ENCODE data around the gene CDK14. TPM values are rescaled to one million over a fixed set of nuclear protein-coding genes. Genes with fewer than 3 reads are reported as not detected.

CDK14 gene
- total RNA-seq, 4 donors from 2014 or later, result 29.3 to 37.8 (median 33.0) TPM

DNA sequence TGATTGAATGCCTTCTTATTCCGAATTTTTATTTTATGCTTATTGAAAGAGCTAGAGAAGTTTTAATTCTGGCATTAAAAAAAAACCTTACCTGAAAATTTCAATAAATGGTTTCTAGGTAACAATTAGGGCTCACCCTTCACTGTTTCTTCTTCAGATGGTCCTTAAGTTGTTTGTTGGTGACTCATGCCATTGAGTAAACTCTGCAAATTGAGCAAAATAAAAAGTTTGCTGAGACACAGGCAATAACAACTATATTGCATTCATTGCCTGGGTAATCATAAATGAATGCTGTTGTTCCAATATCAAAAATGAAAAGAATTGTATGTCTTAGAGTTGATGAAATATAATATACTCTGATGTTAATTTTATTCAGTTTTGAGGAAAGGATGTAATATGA lies 300.3 kb downstream of the CDK14 start:
- intact Hi-C loops (cut with DNase I), result no loop called here
- Histone ChIP-seq H3K27me3 (no peaks in the 10 kb centered on the region), H3K4me1 (no peaks in the 10 kb centered on the region), H3K27ac (no peak overlapping the region), H3K36me3 (no peaks in the 10 kb centered on the region), H3K9me3 (no peaks in the 10 kb centered on the region), H3K4me3 (replicated peaks in 1 of 3) (no peak overlapping the region)
- 93 to 94% methylated on average over 1 of the region's 1 CpG for WGBS, 2 donors
- TF ChIP-seq, protein P1, sequence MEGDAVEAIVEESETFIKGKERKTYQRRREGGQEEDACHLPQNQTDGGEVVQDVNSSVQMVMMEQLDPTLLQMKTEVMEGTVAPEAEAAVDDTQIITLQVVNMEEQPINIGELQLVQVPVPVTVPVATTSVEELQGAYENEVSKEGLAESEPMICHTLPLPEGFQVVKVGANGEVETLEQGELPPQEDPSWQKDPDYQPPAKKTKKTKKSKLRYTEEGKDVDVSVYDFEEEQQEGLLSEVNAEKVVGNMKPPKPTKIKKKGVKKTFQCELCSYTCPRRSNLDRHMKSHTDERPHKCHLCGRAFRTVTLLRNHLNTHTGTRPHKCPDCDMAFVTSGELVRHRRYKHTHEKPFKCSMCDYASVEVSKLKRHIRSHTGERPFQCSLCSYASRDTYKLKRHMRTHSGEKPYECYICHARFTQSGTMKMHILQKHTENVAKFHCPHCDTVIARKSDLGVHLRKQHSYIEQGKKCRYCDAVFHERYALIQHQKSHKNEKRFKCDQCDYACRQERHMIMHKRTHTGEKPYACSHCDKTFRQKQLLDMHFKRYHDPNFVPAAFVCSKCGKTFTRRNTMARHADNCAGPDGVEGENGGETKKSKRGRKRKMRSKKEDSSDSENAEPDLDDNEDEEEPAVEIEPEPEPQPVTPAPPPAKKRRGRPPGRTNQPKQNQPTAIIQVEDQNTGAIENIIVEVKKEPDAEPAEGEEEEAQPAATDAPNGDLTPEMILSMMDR (IDR thresholded peaks at IDR 0.05), result no peak
- TF ChIP-seq POLR2A (IDR thresholded peaks at IDR 0.05), result no peak
- DNase-seq, result no peak

DNA sequence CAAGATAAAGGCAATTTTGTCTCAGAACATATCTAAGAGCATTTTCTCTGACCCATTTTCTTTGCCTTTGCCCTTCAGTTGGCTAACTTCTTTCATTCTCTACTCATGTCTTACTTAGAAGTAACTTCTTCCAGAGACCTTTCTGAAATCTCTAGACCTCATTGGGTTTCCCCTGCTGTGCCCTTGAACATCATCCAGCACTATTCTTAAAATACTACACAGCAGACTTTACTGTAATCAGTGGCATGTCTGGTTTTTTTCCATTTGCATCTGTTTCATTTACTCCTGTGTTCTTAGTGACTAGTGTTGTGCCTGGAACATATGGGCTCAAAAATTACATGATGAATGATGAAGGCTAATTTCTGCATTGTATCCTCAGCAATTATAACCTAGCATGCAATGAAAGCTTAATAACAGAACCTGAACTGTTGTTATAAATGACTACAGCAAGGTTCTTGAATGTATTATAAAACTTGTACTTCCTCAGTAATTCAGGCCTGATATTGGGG lies 301.9 kb downstream of the CDK14 start:
- no peaks in the 10 kb centered on the region for H3K27me3 ChIP-seq
- TF ChIP-seq, protein P1 (IDR thresholded peaks at IDR 0.05), result no peak
- no peak for TF ChIP-seq POLR2A (IDR thresholded peaks at IDR 0.05)
- no peaks in the 10 kb centered on the region for H3K36me3 ChIP-seq
- H3K4me1 ChIP-seq, result no peaks in the 10 kb centered on the region
- H3K9me3 ChIP-seq, result no peaks in the 10 kb centered on the region
- intact Hi-C loops (cut with DNase I), result no loop called here
- DNase-seq, result no peak
- no peak overlapping the region for H3K27ac ChIP-seq
- H3K4me3 ChIP-seq (replicated peaks in 1 of 3), result no peak overlapping the region

GRCh38 chr7:90900628-90901356 lies 304.7 kb downstream of the CDK14 start:
- intact Hi-C loops (cut with DNase I), result no loop called here
- no peak for TF ChIP-seq POLR2A (IDR thresholded peaks at IDR 0.05)
- TF ChIP-seq, protein P1 (IDR thresholded peaks at IDR 0.05), result no peak
- 80 to 84% methylated on average over 4 of the region's 4 CpGs for WGBS, 2 donors

GRCh38 chr7:90903841-90904240 lies 307.7 kb downstream of the CDK14 start:
- intact Hi-C loops (cut with DNase I), result no loop called here
- 76 to 77% methylated on average over 3 of the region's 3 CpGs for WGBS, 2 donors
- H3K9me3 ChIP-seq, result no peaks in the 10 kb centered on the region
- TF ChIP-seq POLR2A (IDR thresholded peaks at IDR 0.05), result no peak
- TF ChIP-seq, protein P1 (IDR thresholded peaks at IDR 0.05), result no peak
- H3K27me3 ChIP-seq, result no peaks in the 10 kb centered on the region
- H3K36me3 ChIP-seq, result no peaks in the 10 kb centered on the region
- no peaks in the 10 kb centered on the region for H3K4me1 ChIP-seq
- H3K27ac ChIP-seq, result no peak overlapping the region
- no peak overlapping the region for H3K4me3 ChIP-seq (replicated peaks in 1 of 3)
- no peak for DNase-seq

More at GRCh38 chr7:90900628-90901356, 304.7 kb downstream of the CDK14 start:
- no peaks in the 10 kb centered on the region for H3K36me3 ChIP-seq
- H3K4me3 ChIP-seq (replicated peaks in 1 of 3), result no peak overlapping the region
- no peaks in the 10 kb centered on the region for H3K27me3 ChIP-seq
- no peaks in the 10 kb centered on the region for H3K9me3 ChIP-seq
- no peaks in the 10 kb centered on the region for H3K4me1 ChIP-seq
- H3K27ac ChIP-seq, result no peak overlapping the region
- no peak for DNase-seq

- Histone ChIP-seq H3K4me3 (replicated peaks in 1 of 3) (no peak overlapping the region), H3K36me3 (no peaks in the 10 kb centered on the region), H3K9me3 (no peaks in the 10 kb centered on the region), H3K4me1 (no peaks in the 10 kb centered on the region), H3K27ac (no peak overlapping the region), H3K27me3 (no peaks in the 10 kb centered on the region)
- DNase-seq, result no peak
- intact Hi-C loops (cut with DNase I), result no loop called here
- TF ChIP-seq POLR2A (IDR thresholded peaks at IDR 0.05), result no peak
- TF ChIP-seq, protein P1 (IDR thresholded peaks at IDR 0.05), result no peak
- WGBS, 2 donors, result 95 to 96% methylated on average over 4 of the region's 4 CpGs
These were observed 314.0 kb downstream of the CDK14 start for GRCh38 chr7:90910136-90910535.
